Renal cortex interstitium (tissue), 15 donors: Measurements from ENCODE around the gene EFCAB10. TPM values are rescaled to one million over a fixed set of nuclear protein-coding genes. Genes with fewer than 3 reads are reported as not detected.

Source experiments
- DNase-seq, 11 donors: peaks; one replicate each; pipeline ENCODE4 v3.0.0-alpha.2; 2013; ENCODE audit warnings: low read depth in 9 of 11, low spot score in 4 of 11; ENCODE audit errors: extremely low read depth in 1 of 11
- long read RNA-seq, 16 experiments: transcript quantifications; one replicate each; lab custom pipeline, GENCODE V29; 2026
- polyA plus RNA-seq, 3 donors: library from polyadenylated mRNA; unstranded; fragments of 120-200 nt; gene quantifications; one replicate each; pipeline ENCODE4 v1.2.1, GENCODE V29; 2013; ENCODE audit not compliant: insufficient read length in 3 of 3

The EFCAB10 gene
- polyA plus RNA-seq: 1 to 10 TPM; 2.1 to 2.2 (median 2.2) TPM
- long read RNA-seq, donor 1: 0 reads
- long read RNA-seq, donor 2: 0 reads
- long read RNA-seq, donor 3, partial matches to known transcripts: 0 of 1 reads
- long read RNA-seq, donor 3, other reads (novel, unspliced or antisense): 0 of 1 reads
- long read RNA-seq, donor 4: 0 reads
- long read RNA-seq, donor 5: 0 reads
- long read RNA-seq, donor 6, partial matches to known transcripts: 0 of 2 reads
- long read RNA-seq, donor 6, other reads (novel, unspliced or antisense): 0 of 2 reads
- long read RNA-seq, donor 7: 0 reads
- long read RNA-seq, donor 8: 0 reads
- long read RNA-seq, donor 9: 0 reads
- long read RNA-seq, donor 10: 0 reads
- long read RNA-seq, donor 11: 0 reads
- long read RNA-seq, donor 12: 0 reads
- long read RNA-seq, donor 13: 0 reads
- long read RNA-seq, donor 14: 0 reads
- long read RNA-seq, donor 15: 0 reads
- long read RNA-seq, donor 16: 0 reads

GRCh38 chr7:105581066-105581811, at the start of gene EFCAB10:
Gene EFCAB10, minus strand, starts transcription at chr7:105581493. Its CDS starts 30 bp downstream, at chr7:105581463.
- DNase-seq: peak; percentile 52 to 79 (median 68)

GRCh38 chr7:105625986-105626385, 44.7 kb upstream of the EFCAB10 start:
- DNase-seq: no peak

GRCh38 chr7:105623906-105624305, 42.6 kb upstream of the EFCAB10 start:
- no peak for DNase-seq

- no peak for DNase-seq
Observed at GRCh38 chr7:105623378-105623777, 42.1 kb upstream of the EFCAB10 start.

GRCh38 chr7:105622106-105622731, 40.9 kb upstream of the EFCAB10 start:
- no peak for DNase-seq

GRCh38 chr7:105621617-105622016, 40.3 kb upstream of the EFCAB10 start:
- no peak for DNase-seq

GRCh38 chr7:105621176-105621575, 39.9 kb upstream of the EFCAB10 start:
- no peak for DNase-seq

GRCh38 chr7:105619590-105619989, 38.3 kb upstream of the EFCAB10 start:
- no peak for DNase-seq

- peak in 1 of 11 donors; percentile 51 for DNase-seq
Observed at GRCh38 chr7:105618016-105618296, 36.7 kb upstream of the EFCAB10 start.

- peak in 2 of 11 donors; percentile 42 to 47 for DNase-seq
Observed at GRCh38 chr7:105617280-105618015, 36.2 kb upstream of the EFCAB10 start.

GRCh38 chr7:105614341-105614840, 33.1 kb upstream of the EFCAB10 start:
- no peak for DNase-seq

GRCh38 chr7:105613611-105614330, 32.5 kb upstream of the EFCAB10 start:
- no peak for DNase-seq

- no peak for DNase-seq
Observed at GRCh38 chr7:105612806-105613205, 31.5 kb upstream of the EFCAB10 start.

- no peak for DNase-seq
Observed at GRCh38 chr7:105611856-105612775, 30.8 kb upstream of the EFCAB10 start.

GRCh38 chr7:105610165-105610930, 29.1 kb upstream of the EFCAB10 start:
- no peak for DNase-seq
